Activated naive CD4-positive, alpha-beta T cell treated with anti-CD3 and anti-CD28 coated beads for 36 hours (primary cell): ENCODE measurements around the gene LUZP2. TPM values are rescaled to one million over a fixed set of nuclear protein-coding genes. Genes with fewer than 3 reads are reported as not detected.
"Not testable (repeated sequence)": the region's sequence is repeated elsewhere in the genome, so short reads cannot be mapped to it uniquely, and the experiment has no call there.

Source experiments
- CTCF ChIA-PET: fragments of 350-600 bp; sonication (Branson Sonifier 250); formaldehyde crosslinking; loops from one replicate; lab custom pipeline; 2021; ENCODE audit warnings: antibody characterized with exemption; lab: Charles Lee
- DNase-seq: peaks from one replicate; pipeline ENCODE4 v3.0.0-alpha.2; 2020
- H3K27ac Mint-ChIP-seq: one replicate; pipeline ENCODE4 v1.8.0; 2021; ENCODE audit warnings: mild to moderate bottlenecking, mixed read lengths
- H3K27me3 Mint-ChIP-seq: one replicate; pipeline ENCODE4 v1.8.0; 2021; ENCODE audit warnings: low read depth, mixed read lengths
- H3K36me3 Mint-ChIP-seq: one replicate; pipeline ENCODE4 v1.8.0; 2021; ENCODE audit warnings: low read depth, mixed read lengths
- H3K4me1 Mint-ChIP-seq: one replicate; pipeline ENCODE4 v1.8.0; 2021; ENCODE audit warnings: low read depth, mixed read lengths
- H3K4me3 Mint-ChIP-seq: one replicate; pipeline ENCODE4 v1.8.0; 2021; ENCODE audit warnings: mild to moderate bottlenecking, moderate library complexity, mixed read lengths
- H3K9me3 Mint-ChIP-seq: one replicate; pipeline ENCODE4 v1.8.0; 2021; ENCODE audit warnings: mixed read lengths
- intact Hi-C: fragments of 100-400 bp; cut with micrococcal nuclease; formaldehyde crosslinking; loops from one replicate; pipeline ENCODE4 v1.15.1; 2023
- total RNA-seq, 2 experiments: library from RNA; stranded (reverse); gene quantifications; one replicate each; pipeline ENCODE4 v1.2.3, GENCODE V29; 2021

LUZP2 gene
- total RNA-seq, 2 experiments from 2014 or later: not detected

- H3K4me3 Mint-ChIP-seq: no peak overlapping the region
These were observed 375.3 kb downstream of the LUZP2 start for GRCh38 chr11:24872186-24872585.

GRCh38 chr11:24872651-24873311 is 375.9 kb downstream of the LUZP2 start:
- H3K27me3 Mint-ChIP-seq: no peaks in the 10 kb centered on the region
- DNase-seq: no peak
- intact Hi-C loops: no loop called here

More at GRCh38 chr11:24872186-24872585, 375.3 kb downstream of the LUZP2 start:
- intact Hi-C loops: no loop called here
- no peaks in the 10 kb centered on the region for H3K27me3 Mint-ChIP-seq
- H3K27ac Mint-ChIP-seq: no peak overlapping the region
- no peak for DNase-seq
- CTCF ChIA-PET: no interaction called here
- H3K4me1 Mint-ChIP-seq: no peaks in the 10 kb centered on the region
- H3K36me3 Mint-ChIP-seq: no peaks in the 10 kb centered on the region
- H3K9me3 Mint-ChIP-seq: peaks cover 2% of the 10 kb centered on the region

GRCh38 chr11:24880962-24881361 is 384.1 kb downstream of the LUZP2 start:
- DNase-seq: no peak
- Mint-ChIP-seq H3K4me1 (no peaks in the 10 kb centered on the region), H3K4me3 (no peak overlapping the region), H3K9me3 (peaks cover 9% of the 10 kb centered on the region), H3K36me3 (no peaks in the 10 kb centered on the region), H3K27me3 (no peaks in the 10 kb centered on the region), H3K27ac (no peak overlapping the region)
- CTCF ChIA-PET: no interaction called here
- intact Hi-C loops: no loop called here

More at GRCh38 chr11:24872651-24873311, 375.9 kb downstream of the LUZP2 start:
- Mint-ChIP-seq H3K36me3 (no peaks in the 10 kb centered on the region), H3K27ac (no peak overlapping the region), H3K4me1 (no peaks in the 10 kb centered on the region), H3K4me3 (no peak overlapping the region), H3K9me3 (peaks cover 5% of the 10 kb centered on the region)
- CTCF ChIA-PET: no interaction called here

- DNase-seq: no peak
- Mint-ChIP-seq H3K27ac (no peak overlapping the region), H3K27me3 (no peaks in the 10 kb centered on the region), H3K4me1 (no peaks in the 10 kb centered on the region), H3K4me3 (no peak overlapping the region), H3K36me3 (no peaks in the 10 kb centered on the region), H3K9me3 (peaks cover 6% of the 10 kb centered on the region)
- intact Hi-C loops: no loop called here
- CTCF ChIA-PET: no interaction called here
These were observed 388.8 kb downstream of the LUZP2 start for GRCh38 chr11:24885580-24886173.

- no peaks in the 10 kb centered on the region for H3K36me3 Mint-ChIP-seq
- peaks cover 6% of the 10 kb centered on the region for H3K9me3 Mint-ChIP-seq
- no peaks in the 10 kb centered on the region for H3K27me3 Mint-ChIP-seq
- no peak overlapping the region for H3K4me3 Mint-ChIP-seq
- CTCF ChIA-PET: no interaction called here
- H3K4me1 Mint-ChIP-seq: no peaks in the 10 kb centered on the region
- no peak overlapping the region for H3K27ac Mint-ChIP-seq
- DNase-seq: no peak
- intact Hi-C loops: no loop called here
These were observed 390.2 kb downstream of the LUZP2 start for GRCh38 chr11:24886880-24887619.

- Mint-ChIP-seq H3K4me1 (no peaks in the 10 kb centered on the region), H3K27ac (no peak overlapping the region), H3K36me3 (no peaks in the 10 kb centered on the region), H3K9me3 (peaks cover 2% of the 10 kb centered on the region), H3K4me3 (no peak overlapping the region), H3K27me3 (no peaks in the 10 kb centered on the region)
- DNase-seq: no peak
- CTCF ChIA-PET: no interaction called here
- intact Hi-C loops: no loop called here
These were observed 393.6 kb downstream of the LUZP2 start for GRCh38 chr11:24890426-24890825.

GRCh38 chr11:24891845-24892492 is 395.1 kb downstream of the LUZP2 start:
- H3K4me3 Mint-ChIP-seq, CTCF ChIA-PET, H3K27me3 Mint-ChIP-seq: not testable (repeated sequence)

GRCh38 chr11:24896118-24896835 is 399.4 kb downstream of the LUZP2 start:
- no peaks in the 10 kb centered on the region for H3K36me3 Mint-ChIP-seq
- no peak overlapping the region for H3K27ac Mint-ChIP-seq
- H3K27me3 Mint-ChIP-seq: no peaks in the 10 kb centered on the region
- H3K4me3 Mint-ChIP-seq: no peak overlapping the region
- no peaks in the 10 kb centered on the region for H3K4me1 Mint-ChIP-seq
- H3K9me3 Mint-ChIP-seq: peaks cover 5% of the 10 kb centered on the region
- CTCF ChIA-PET: no interaction called here
- DNase-seq: no peak
- intact Hi-C loops: no loop called here

More at GRCh38 chr11:24891845-24892492, 395.1 kb downstream of the LUZP2 start:
- intact Hi-C loops, DNase-seq, H3K27ac Mint-ChIP-seq, H3K36me3 Mint-ChIP-seq, H3K9me3 Mint-ChIP-seq, H3K4me1 Mint-ChIP-seq: not testable (repeated sequence)

GRCh38 chr11:24900514-24900913 is 403.7 kb downstream of the LUZP2 start:
- no peaks in the 10 kb centered on the region for H3K27me3 Mint-ChIP-seq
- CTCF ChIA-PET: interaction anchor here (0.6 kb wide), 2 partner anchors 474 to 884 kb away, joined by 3 to 4 read pairs; no protein-coding TSS in a partner anchor
- intact Hi-C loops: loop anchor here (10.0 kb wide), 1 partner anchor 364 kb away; no protein-coding TSS in a partner anchor
- DNase-seq: no peak
- H3K4me3 Mint-ChIP-seq: no peak overlapping the region
- no peaks in the 10 kb centered on the region for H3K36me3 Mint-ChIP-seq
- H3K9me3 Mint-ChIP-seq: peaks cover 5% of the 10 kb centered on the region
- no peak overlapping the region for H3K27ac Mint-ChIP-seq
- H3K4me1 Mint-ChIP-seq: no peaks in the 10 kb centered on the region

- H3K4me1 Mint-ChIP-seq: no peaks in the 10 kb centered on the region
- intact Hi-C loops: loop anchor here (10.0 kb wide), 1 partner anchor 364 kb away; no protein-coding TSS in a partner anchor
- DNase-seq: no peak
- H3K4me3 Mint-ChIP-seq: no peak overlapping the region
- H3K9me3 Mint-ChIP-seq: peaks cover 5% of the 10 kb centered on the region
- H3K27me3 Mint-ChIP-seq: no peaks in the 10 kb centered on the region
- no peak overlapping the region for H3K27ac Mint-ChIP-seq
- CTCF ChIA-PET: interaction anchor here (0.6 kb wide), 1 partner anchor 474 kb away, joined by 4 read pairs; no protein-coding TSS in a partner anchor
- H3K36me3 Mint-ChIP-seq: no peaks in the 10 kb centered on the region
These were observed 404.2 kb downstream of the LUZP2 start for GRCh38 chr11:24900960-24901549.

GRCh38 chr11:24903555-24903954 is 406.7 kb downstream of the LUZP2 start:
- CTCF ChIA-PET: no interaction called here
- no peak overlapping the region for H3K27ac Mint-ChIP-seq

More at GRCh38 chr11:24903555-24903954, 406.7 kb downstream of the LUZP2 start:
- Mint-ChIP-seq H3K27me3 (no peaks in the 10 kb centered on the region), H3K4me3 (no peak overlapping the region), H3K36me3 (no peaks in the 10 kb centered on the region), H3K4me1 (no peaks in the 10 kb centered on the region), H3K9me3 (peaks cover 2% of the 10 kb centered on the region)
- intact Hi-C loops: loop anchor here (10.0 kb wide), 1 partner anchor 361 kb away; no protein-coding TSS in a partner anchor
- no peak for DNase-seq
